ENCODE data around the gene CT45A1.
A peak's percentile ranks its signal among the peaks of the same experiment; 100 is the strongest.
"Not testable (repeated sequence)": the region's sequence is repeated elsewhere in the genome, so short reads cannot be mapped to it uniquely, and the experiment has no call there.

CT45A1 gene

GRCh38 chrX:135713183-135713689 is at the start of gene CT45A1:
Gene CT45A1, plus strand, starts transcription at chrX:135713639. Its CDS starts 5,302 bp downstream, at chrX:135718941.
- not testable (repeated sequence) for DNase-seq (ENCODE audit: low read depth)

DNA sequence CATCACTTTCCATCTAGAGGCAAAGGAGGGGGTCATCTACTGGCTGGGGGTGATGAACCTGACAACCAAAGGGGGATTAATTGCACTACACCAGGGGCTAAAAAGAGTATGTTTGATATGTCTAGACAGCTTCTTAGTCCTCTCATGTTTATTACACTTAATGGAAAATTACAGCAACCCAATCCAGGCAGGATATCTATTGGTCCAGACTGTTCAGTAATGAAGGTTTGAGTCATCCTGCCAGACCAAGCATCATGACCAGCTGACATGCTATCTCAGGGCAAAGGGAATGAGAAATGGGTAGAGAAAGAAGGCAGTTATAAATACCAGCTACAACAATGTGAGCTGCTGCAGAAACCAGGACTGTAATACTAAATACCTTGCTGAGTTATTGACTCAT is 40.5 kb upstream of the CT45A1 start:
- not testable (repeated sequence) for DNase-seq (ENCODE audit: low read depth)

GRCh38 chrX:135688137-135688536 is 25.3 kb upstream of the CT45A1 start:
- DNase-seq (ENCODE audit: low read depth) = no peak

DNA sequence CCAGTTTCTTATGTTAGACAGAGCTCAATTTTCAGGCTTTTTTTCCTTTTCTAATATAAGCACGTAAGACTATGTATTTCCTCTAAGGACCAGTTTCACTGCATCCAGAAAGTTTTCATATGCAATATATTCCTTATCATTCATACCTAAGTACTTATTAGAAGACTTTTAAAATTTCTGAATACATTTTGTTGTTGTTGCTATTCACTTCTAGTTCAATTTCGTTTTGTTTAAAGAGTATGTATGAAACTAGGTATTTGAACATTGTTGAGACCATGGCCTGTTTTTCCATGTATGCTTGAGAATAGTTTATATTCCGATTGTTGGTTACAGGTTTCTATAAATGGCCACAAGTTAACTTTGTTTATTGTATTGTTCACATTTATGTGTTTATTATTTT is 18.0 kb upstream of the CT45A1 start:
- DNase-seq (ENCODE audit: low read depth) = no peak

GRCh38 chrX:135697601-135698000 is 15.8 kb upstream of the CT45A1 start:
- DNase-seq (ENCODE audit: low read depth) = no peak

DNA sequence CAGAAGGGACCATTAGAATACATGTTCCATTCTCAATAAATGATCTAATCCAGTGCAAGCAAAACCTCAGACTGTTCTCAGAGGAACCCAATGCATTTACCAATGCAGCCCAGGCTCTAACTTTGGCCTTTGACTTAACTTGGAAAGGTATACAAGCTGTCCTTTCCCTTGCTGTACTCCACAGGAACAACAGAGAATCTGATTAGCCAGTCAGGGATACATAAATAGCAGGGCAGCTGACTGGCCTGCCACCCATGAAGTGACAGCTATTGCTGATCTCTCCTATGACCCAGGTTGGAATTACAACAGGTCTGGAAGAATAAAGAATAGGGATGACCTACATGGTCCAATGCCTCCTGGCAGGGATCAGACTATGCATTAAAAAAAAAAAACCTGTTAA is 14.5 kb upstream of the CT45A1 start:
- DNase-seq (ENCODE audit: low read depth) = no peak

DNA sequence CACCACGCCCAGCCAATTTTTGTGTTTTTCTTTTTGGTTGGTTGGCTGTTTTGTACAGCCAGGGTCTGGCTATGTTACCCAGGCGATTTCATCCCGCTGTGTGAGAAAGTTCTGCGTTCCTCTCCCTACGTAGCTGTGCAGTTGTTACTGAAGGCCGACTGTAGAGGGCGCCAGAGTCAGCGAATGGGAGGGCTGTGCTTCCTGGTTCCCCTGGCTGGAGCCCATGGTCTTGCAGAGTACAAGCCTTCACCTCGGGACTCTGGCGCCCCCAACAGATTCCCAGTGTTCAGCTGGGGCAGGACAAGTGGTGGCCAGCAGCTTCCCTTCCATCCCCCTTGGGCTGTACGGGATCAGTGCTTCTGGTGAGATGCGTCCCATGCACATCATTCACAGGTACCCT is 5.6 kb upstream of the CT45A1 start:
- DNase-seq (ENCODE audit: low read depth) = no peak

DNA sequence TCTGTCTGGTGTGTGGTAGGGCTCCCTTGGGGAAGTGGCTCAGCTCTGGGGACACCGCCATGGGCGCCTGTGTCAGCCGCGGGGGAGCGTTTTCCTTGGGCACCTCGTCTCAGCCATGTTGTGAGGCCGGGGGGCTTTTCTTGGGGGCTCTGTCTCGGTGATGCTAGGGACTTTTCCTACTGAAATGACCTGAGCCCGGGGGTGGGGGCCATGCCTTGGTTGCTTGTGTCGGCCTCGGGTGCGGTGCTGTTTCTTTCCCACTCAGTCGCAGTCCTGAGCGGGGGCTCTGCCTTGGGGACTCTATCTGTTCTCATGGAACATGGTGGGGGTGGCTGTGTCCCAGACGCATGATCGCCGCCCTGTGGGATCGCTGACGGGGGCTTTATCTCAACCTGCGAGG is 356 bp downstream of the CT45A1 start:
- DNase-seq (ENCODE audit: low read depth) = no peak

DNA sequence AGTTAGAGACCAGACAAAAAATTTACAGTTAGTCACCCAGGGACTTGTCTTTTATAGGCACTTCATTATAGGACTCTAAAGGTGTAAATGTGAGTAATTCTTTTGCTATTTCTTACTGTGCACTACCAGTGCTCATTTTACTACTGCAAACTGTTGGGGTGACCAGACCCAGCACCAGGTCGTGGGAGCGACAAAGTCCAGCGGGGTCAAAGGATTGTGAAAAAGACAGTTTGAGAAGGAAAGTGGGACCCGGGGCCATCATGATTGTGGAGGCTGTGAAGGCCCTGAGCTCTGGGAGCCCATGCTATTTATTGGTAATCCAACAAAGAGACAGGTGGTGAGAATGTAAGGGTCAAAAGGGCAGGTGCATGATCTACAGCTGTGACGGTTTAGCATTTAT is 21.2 kb downstream of the CT45A1 start:
- not testable (repeated sequence) for DNase-seq (ENCODE audit: low read depth)

GRCh38 chrX:135737366-135738071 is 24.1 kb downstream of the CT45A1 start:
- no peak for DNase-seq (ENCODE audit: low read depth)

DNA sequence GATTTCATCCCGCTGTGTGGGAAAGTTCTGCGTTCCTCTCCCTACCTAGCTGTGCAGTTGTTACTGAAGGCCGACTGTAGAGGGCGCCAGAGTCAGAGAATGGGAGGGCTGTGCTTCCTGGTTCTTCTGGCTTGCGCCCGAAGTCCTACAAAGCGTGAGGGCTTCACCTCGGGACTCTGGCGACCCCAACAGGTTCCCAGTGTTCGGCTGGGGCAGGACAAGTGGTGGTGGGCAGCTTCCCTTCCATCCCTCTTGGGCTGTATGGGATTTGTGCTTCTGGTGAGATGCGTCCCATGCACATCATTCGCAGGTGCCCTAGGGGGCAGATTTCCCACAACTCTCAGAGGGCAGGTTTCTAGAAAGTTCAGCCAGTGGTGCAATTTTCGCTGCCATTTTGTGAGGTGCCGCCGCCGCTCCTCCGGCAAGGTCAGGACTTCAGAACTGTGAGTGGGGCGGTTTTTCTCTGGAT is 27.3 kb downstream of the CT45A1 start:
- DNase-seq (ENCODE audit: low read depth) = peak; percentile 16

DNA sequence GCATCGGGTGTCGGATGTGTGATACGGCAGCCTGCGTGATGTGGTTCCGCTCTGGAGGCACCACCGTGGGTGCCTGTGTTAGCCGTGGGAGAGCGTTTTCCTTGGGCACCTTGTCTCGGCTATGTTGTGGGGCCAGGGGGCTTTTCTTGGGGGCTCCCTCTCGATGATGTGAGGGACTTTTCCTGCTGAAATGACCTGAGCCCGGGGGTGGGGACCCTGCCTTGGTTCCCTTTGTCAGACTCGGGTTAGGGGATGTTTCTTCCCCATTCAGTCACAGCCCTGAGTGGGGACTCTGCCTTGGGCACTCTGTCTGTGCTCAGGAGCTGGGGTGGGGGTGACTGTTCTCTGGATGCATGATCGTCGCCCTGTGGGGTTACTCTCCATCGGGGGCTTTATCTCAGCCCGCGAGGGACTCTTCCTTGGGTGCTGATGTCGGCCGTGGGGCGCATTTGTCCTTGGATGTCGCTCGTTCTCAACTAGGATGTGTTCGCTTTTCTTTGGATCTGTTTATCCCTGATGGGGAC is 27.8 kb downstream of the CT45A1 start:
- no peak for DNase-seq (ENCODE audit: low read depth)

GRCh38 chrX:135744739-135745138 is 31.3 kb downstream of the CT45A1 start:
- not testable (repeated sequence) for DNase-seq (ENCODE audit: low read depth)

GRCh38 chrX:135768091-135768490 is 54.7 kb downstream of the CT45A1 start, which contains the start of gene CT45A3:
Gene CT45A3, minus strand, starts transcription at chrX:135768191. Its CDS starts 3,747 bp downstream, at chrX:135764444.
- not testable (repeated sequence) for DNase-seq (ENCODE audit: low read depth)
